ENCODE measurements around the gene MFAP2.

- no peak for TF ChIP-seq POLR2A (IDR thresholded peaks at IDR 0.05)
- no peak for TF ChIP-seq CTCF (IDR thresholded peaks at IDR 0.05)
Measured at GRCh38 chr1:16938351-16939321, 41.8 kb downstream of the MFAP2 start.

Measured in ovary (tissue), 3 donors.